Sciatic nerve (tissue), 2 donors: ENCODE results near the gene HRCT1. TPM values are rescaled to one million over a fixed set of nuclear protein-coding genes. Genes with fewer than 3 reads are reported as not detected.
"Not testable (repeated sequence)": the region's sequence is repeated elsewhere in the genome, so short reads cannot be mapped to it uniquely, and the experiment has no call there.

Source experiments
- ATAC-seq: fragments of 200-7000 bp; cut with Tn5 transposase; one replicate; pipeline ENCODE4 v1.9.1; 2020; ENCODE audit warnings: mild to moderate bottlenecking, moderate library complexity
- DNase-seq: peaks from one replicate; pipeline ENCODE4 v3.0.0-alpha.2; 2020; ENCODE audit warnings: low spot score
- intact Hi-C: fragments of 100-400 bp; cut with DNase I; formaldehyde crosslinking; loops from one replicate; pipeline ENCODE4 v1.14.2; 2022
- total RNA-seq: library from RNA; stranded (reverse); fragmentation: NEBNext Ultra II Directional; extraction: Animal tissue kit (Norgen Biotek cat#: 25700); gene quantifications from one replicate; pipeline ENCODE4 v1.2.1, GENCODE V29; 2021
- donor health status: DM: no; HTN: no; CAD: no.
- donor health status: DM: no; HTN: no; CAD: no.

Gene HRCT1
- total RNA-seq, 1 donor from 2014 or later, result 4.5 TPM

DNA sequence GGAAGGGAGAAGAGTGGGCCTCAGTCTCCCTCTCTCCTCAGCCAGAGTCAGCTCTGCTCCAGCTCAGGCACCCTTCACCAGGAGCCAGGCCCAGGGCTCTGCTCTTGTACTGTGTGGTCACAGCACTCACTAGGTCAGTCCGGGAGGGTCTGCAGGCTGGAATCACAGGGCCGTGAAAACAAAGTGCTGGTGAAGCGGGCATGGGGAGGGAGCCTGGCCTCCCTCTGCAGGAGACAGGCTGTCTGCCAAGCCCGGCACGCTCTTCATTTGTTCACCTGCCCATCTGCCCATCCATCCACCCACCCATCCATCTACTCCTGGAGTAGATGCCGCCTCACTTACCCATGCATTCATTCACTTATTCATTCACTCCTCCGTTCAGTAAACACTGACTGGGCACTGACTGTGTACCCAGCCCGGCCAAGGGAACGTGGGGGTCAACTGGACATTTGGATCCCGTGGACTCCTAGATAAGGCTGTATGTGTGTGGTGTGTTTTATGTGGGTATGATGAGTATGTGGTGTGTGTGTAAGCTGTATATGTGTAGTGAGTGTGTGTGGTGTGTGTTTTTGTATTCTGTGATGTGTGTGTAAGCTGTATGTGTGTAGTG is 6.9 kb downstream of the HRCT1 start:
- intact Hi-C loops, result no loop called here
- DNase-seq (no peak), ATAC-seq (no peak)

DNA sequence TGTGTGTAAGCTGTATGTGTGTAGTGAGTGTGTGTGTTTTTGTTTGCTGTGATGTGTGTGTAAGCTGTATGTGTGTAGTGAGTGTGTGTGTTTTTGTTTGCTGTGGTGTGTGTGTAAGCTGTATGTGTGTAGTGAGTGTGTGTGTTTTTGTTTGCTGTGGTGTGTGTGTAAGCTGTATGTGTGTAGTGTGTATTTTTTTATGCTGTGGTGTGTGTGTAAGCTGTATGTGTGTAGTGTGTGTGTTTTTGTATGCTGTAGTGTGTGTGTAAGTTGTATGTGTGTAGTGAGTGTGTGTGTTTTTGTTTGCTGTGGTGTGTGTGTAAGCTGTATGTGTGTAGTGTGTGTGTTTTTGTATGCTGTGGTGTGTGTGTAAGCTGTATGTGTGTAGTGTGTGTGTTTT is 7.4 kb downstream of the HRCT1 start:
- DNase-seq, intact Hi-C loops, ATAC-seq: not testable (repeated sequence)

DNA sequence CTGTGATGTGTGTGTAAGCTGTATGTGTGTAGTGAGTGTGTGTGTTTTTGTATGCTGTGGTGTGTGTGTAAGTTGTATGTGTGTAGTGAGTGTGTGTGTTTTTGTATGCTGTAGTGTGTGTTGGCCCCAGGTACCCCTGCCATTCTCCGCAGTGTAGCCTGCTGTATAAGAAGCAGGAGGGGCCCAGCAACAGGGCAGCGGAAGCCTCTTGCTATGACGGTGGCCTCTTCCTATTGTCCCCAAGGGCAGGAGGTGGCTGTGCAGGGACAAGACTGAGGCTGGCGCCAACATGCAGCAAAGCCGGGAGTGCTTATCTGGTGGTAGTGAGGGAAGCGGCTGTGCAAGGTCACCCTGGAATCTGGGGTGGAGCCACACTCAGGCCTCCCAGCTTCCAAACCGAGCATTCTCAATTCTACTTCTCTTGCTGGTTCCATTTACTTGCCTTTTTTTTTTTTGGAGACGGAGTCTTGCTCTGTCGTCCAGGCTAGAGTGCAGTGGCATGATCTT is 8.4 kb downstream of the HRCT1 start:
- DNase-seq, result no peak
- ATAC-seq, result peak; percentile 42
- intact Hi-C loops, result no loop called here

DNA sequence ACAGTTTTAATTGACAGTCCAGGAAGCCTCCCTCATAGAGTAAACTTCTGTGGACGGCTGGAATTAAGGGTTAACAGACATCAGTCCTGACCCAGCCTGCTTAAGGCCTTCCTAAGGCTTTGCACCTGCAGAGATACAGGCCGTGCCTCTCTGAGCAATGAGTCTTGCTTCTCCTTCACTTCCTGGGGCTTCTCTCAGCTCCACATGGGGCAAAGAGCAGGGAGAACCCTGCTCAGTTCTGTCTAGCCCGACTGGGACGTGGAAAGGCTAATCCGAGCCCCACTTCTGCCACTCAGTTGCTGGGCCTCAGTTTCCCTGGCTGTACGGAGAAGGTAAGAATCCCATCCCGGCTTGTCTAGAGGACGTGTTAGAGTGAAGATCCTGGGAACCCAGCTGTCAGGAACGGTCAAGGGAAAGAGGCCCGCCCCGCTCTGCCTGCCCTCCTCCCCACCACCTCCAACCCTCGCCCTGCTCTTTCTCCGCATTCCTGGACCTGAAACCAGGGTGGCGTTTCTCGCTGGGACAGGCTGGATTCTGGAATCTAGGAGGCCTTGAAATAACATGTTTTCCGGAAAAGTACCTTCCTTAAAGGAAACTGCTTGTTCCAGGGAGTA is 9.8 kb downstream of the HRCT1 start:
- ATAC-seq (no peak), DNase-seq (no peak)
- intact Hi-C loops, result no loop called here

DNA sequence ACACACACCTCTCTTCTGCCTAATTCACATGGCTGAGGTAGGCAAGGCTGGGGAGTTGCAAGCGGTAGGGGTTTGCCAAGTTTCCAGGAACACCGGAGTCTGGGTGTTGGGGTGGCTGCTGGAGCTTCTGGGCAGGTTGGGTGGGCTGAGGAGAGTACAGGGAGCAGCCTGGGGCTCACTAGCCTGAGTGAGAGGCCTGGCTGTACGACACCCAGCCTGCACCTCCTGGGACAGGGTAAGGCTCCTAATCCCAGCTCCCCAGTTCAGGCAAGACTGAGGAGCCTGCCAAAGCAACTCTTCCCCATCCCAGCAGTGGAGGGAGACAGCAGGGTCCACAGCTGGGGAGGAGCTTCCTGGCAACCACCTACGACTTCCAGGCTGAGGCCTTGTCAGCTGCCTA is 11.3 kb downstream of the HRCT1 start:
- ATAC-seq, result no peak
- intact Hi-C loops, result no loop called here
- no peak for DNase-seq

DNA sequence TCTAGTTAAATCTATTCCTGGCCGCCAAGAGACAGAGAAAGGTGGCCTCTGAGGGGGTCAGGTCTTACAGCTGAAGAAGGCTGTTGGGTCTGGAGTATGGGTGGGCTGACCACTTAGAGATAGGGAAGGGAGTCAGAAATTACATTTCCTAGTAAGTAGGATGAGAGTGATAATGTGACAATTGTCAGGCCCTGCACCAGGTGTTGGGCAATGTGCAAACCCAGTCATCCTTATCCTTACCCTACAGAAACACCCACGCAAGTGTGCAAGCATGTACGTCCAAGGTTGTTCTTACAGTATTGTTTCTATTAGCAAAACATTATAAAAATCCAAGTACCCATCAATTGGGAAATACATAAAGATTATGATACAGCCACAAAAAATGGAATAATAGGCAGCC is 12.8 kb downstream of the HRCT1 start:
- DNase-seq, result no peak
- intact Hi-C loops, result no loop called here
- no peak for ATAC-seq

DNA sequence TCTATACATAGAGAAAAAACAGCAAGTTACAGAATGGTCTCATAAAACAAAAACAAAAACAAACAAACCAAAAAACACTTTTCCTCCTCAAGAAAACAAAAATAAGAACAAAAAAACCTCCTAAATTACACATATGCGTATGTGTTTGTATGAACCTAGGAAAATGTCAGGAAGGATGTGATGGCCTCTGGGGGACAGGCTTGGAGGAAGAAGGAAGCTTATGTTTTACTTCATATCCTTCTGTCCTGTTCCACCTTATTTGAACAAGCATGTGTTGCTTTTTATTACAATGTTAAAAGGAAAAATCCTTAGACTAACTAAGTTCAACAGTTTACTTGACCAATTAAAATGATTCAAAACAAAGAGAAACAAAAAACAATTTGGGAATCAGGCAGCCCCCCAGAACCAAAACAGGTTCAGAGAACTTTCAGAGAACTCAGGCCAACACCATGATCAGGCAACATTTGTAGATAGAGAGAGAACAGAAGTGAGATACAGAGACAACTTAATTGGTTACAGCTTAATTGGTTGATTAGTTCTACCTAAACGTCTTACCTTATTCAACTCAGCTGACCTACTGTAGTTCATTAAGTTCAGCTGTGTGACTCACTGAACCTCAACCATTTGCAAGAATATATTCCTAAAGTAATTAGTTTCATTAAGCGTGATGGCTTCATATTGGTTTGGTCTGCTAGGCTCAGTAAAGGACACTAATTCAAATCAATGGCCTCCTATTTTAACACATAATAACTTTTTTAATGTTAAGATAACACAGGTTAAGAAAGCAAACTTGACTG is 13.4 kb downstream of the HRCT1 start:
- DNase-seq, result no peak
- intact Hi-C loops, result no loop called here
- no peak for ATAC-seq

DNA sequence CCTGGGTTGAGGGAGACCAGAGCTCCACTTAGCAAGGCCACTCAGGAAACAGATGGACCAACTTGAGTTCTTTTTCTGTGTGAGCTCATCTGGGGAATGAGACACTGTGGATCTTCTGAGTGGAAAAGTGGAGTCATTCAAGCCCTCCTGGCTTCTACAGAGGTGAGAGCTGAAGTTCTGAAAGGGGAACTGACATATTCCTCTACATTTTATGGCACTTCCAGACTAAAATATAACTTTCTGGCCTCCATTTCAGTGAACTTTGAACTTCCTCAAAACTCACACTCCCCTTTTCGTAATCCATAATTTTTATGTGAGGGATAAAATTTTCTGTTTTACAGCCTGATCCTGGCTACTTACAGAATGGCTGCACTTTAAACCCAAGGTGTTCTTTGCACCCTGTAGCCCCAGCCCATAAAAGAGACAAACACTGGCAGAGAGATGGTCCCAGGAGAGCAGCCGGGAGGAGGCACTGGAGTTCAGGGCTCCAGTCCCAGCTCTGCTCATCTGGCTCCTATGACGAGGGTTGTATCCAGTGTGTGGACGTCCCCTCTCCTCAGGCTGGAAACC is 14.1 kb downstream of the HRCT1 start:
- intact Hi-C loops, result no loop called here
- DNase-seq (no peak), ATAC-seq (peak; percentile 70)

DNA sequence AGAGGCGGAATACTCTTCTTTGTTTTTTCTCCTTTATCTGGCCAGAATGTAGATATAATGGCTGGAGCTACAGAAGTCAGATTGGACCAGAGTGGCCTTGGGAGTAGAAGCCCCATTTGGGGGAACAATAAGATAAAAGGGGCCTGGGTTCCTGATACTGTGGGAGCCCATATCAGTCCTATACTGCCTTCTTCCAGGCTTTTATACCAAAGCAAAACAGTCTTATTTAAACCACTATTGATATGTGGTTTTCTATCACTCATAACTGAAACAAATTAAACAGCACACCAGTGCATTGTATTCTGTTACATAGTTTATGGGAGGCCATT is 17.6 kb downstream of the HRCT1 start:
- ATAC-seq (no peak), DNase-seq (no peak)
- intact Hi-C loops, result no loop called here

DNA sequence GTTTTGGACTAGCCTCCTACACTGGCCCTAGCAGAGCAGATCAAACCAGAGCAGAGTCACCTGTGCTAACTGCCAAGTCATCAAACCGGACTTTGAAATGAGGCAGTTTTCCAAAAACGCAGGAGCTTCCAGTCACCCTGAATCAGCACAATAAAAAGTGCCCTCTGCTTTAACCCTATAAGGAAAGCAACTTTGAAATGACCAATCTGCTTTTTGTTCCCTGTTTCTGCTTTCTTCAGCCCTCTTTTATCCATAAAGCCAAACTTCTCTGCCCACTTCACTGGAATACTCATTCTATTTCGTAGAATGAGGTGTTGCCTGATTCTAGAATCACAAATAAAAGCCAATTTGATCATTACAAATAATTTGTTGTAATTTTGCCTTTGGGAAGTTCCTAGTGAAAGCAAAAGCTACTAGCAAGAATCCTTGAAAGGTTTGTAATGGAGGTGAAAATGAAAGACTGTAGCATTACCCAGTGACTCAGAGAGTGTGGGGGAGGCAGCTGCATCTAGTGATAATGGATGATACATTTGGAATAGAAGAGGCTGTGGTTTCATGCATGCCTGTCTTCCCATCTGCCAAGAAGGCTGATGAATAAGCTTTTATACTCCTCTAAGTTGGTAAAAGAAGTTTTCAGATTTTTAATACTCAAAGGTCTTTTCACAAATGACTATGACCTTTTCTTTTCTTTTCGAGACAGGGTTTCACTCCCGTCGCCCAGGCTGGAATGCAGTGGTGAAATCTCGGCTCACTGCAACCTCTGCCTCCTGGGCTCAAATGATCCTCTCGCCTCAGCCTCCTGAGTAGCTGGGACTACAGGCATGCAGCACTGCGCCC is 18.1 kb downstream of the HRCT1 start:
- no peak for DNase-seq
- ATAC-seq, result peak; percentile 91
- intact Hi-C loops, result no loop called here

DNA sequence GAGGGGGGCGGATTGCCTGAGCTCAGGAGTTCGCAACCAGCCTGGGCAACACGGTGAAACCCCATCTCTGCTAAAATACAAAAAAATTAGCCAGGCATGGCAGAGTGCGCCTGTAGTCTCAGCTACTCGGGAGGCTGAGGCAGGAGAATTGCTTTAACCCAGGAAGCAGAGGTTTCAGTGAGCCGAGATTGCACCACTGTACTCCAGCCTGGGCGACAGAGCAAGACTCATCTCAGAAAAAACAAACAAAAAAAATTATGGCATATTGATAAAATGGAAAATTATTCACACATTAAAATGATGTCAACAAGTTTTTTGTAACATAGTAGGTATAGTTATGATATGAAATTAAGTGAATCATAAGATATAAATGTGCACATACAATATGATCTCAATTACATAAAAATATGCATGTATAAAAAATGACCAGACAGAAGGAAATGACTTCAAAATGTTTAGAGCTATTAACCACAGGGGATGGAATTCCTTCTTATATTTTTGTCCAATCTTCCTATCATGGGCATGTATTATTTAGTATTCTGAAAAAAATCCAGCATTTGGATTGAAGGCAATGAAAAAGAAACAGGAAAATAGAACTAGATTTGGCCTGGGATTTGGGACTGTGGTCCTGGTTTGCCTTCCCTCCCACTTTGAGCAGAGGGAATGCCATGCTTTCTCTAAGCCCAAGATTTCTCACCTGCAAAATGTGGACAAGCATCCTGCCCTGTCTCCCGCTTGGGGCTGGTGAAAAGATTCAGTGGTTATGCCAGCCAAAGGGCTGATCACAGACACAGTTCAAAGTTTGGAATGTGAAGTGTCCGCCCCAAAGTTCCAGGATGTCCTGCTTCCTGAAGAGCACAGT is 22.8 kb downstream of the HRCT1 start:
- intact Hi-C loops, result no loop called here
- DNase-seq, result no peak
- ATAC-seq, result no peak

DNA sequence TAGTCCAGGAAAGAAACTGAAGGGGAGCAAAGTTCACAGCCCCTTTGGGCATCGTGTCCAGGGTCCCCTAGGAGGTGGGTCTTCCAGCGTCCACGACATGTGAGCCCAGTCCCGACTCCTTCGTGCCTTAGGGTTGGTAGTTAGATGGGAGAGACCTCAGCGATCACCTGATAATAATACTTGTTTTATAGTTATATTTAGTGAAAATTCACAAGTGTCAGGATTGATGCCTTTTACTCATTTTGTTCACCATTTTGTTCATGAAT is 23.4 kb downstream of the HRCT1 start:
- ATAC-seq (no peak), DNase-seq (no peak)
- intact Hi-C loops, result no loop called here

DNA sequence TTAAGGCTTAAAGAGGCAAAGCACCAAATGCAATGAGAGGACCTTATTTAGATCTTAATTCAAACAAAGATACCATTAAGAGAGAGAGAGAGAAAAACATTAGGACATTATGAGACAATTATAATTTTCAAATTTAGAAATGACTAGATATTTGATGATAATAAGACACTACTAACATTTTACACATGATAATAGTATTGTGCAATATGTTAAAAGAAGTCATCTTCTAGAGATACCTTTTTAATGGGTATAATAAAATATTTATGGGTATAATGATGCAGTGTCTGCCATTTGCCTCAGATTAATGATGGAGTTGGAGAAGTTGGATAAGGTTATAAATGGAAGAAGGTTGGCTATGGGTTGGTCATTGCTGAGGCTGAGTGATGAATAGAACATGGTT is 24.5 kb downstream of the HRCT1 start:
- no peak for DNase-seq
- no peak for ATAC-seq
- intact Hi-C loops, result no loop called here

DNA sequence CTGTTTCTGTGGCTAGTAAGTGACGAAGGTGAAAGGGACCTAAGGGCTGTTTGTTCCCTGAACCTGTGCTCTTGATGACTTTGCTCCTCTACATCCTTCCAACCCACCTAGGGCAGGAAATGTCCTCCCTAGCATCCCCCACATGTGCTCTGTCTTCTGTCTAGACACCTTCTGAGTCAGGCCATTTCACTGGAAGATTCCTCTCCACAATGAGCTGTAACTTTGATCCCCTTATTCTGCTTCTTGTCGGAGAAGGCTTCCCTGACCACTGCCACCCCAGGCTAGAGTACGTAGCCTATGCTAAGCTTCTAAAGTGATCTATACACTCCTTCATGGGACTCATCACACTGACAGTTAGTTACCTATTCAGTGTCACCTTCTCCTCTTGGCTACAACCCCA is 25.0 kb downstream of the HRCT1 start:
- ATAC-seq (no peak), DNase-seq (no peak)
- intact Hi-C loops, result no loop called here

DNA sequence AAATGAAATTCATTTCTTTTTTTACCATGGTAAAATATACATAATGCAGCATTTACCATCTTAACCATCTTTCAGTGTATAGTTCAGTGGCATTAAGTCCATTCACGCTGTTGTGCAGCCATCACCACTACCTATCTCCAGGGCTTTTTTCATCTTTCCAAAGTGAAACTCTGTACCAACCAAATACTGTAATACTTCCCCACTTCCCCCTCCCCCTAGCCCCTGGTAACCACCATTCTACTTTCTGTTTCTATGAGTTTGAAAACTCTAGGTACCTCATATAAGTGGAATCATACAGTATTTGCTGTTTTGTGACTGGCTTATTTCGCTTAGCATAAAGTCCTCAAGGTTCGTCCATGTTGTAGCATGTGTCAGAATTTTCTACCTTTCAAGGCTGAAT is 26.7 kb downstream of the HRCT1 start:
- no peak for DNase-seq
- ATAC-seq, result no peak
- intact Hi-C loops, result no loop called here

DNA sequence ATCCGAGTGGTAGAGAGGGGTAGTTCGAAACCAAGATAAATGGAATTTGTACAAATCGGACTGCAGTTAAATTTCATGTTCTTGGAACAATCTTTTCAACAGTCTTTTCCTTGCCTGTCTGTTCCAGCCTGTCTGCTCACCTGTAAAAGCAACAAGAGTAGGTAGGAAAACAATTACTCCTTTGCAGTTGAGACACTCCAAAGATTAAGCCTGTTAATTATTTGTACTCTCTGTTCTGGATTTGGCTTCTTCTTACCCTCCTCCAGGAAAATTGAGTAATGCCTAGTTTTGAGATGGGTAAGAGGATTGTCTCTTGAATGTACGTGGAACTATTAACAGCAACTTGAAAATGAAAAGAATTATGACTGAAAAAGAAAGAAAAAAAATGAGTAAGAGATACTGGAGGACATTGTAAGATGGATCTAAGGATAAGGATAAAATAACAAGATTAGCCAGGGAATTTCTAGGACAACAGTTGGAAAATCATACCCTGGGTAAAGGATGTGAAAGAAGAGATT is 27.6 kb downstream of the HRCT1 start:
- ATAC-seq (no peak), DNase-seq (no peak)
- intact Hi-C loops, result no loop called here

DNA sequence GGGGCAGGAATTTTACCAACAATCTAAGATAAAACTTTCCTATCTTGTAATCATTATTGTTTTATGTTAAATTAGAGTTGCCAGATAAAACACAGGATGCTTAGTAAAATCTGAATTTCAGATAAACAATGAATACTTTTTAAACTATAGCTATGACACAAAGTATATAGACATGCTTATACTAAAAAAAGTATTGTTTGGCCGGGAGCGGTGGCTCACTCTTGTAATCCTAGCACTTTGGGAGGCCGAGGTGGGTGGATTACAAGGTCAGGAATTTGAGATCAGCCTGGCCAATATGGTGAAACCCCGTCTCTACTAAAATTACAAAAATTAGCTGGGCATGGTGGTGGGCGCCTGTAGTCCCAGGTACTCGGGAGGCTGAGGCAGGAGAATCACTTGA is 28.1 kb downstream of the HRCT1 start:
- DNase-seq, intact Hi-C loops, ATAC-seq: not testable (repeated sequence)

DNA sequence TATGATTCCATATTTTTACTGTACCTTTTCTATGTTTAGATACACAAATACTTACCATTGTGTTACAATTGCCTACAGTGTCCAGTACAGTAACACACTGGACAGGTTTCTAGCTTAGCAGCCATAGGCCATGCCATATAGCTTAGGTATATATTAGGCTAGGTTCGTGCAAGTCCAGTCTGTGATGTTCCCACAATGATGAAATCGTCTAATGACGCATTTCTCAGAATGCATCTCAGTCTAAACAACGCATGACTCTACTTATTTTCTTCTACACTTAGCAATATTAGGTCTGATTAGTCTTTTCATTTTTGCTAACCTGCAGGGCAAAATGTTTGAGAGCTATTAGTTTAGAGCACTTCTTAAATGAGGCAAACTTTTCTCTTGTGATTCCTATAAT is 29.3 kb downstream of the HRCT1 start:
- intact Hi-C loops, result no loop called here
- DNase-seq (no peak), ATAC-seq (no peak)
